Measurements from ENCODE around the gene NCAPG2. TPM values are rescaled to one million over a fixed set of nuclear protein-coding genes. Genes with fewer than 3 reads are reported as not detected.

NCAPG2 gene
- total and polyA plus RNA-seq, 2 of the 13 experiments (the other 11 are each of a cell fraction or from before 2014, with no cell fraction given) = 15.1 to 30.7 TPM

- no peak for TF ChIP-seq ZNF512 (CRISPR knock-in tag; IDR thresholded peaks at IDR 0.05)
- 0 out of 2 replicates have a peak, but pooled peaks have one; percentile 56 for TF ChIP-seq BORCS8-MEF2B (CRISPR knock-in tag; IDR thresholded peaks at IDR 0.05)
- no peak for TF ChIP-seq ZBTB7A (CRISPR knock-in tag; IDR thresholded peaks at IDR 0.05)
- TF ChIP-seq ZC3H13 (CRISPR knock-in tag; IDR thresholded peaks at IDR 0.05) = 0 out of 2 replicates have a peak, but pooled peaks have one; percentile 39
- TF ChIP-seq ZMYM3 (CRISPR knock-in tag; IDR thresholded peaks at IDR 0.05) = peak; percentile 48; the same call in 1 of the 2 replicates
- no peak for TF ChIP-seq HNRNPK (IDR thresholded peaks at IDR 0.05; ENCODE audit: low read depth, low read length, poor library complexity, severe bottlenecking)
- peak; percentile 77 for TF ChIP-seq SKIL (CRISPR knock-in tag; IDR thresholded peaks at IDR 0.05; ENCODE audit: borderline replicate concordance)
- no peak for TF ChIP-seq RFXAP (CRISPR knock-in tag; IDR thresholded peaks at IDR 0.05; ENCODE audit: borderline replicate concordance)
- TF ChIP-seq ARID5B (CRISPR knock-in tag; IDR thresholded peaks at IDR 0.05) = peak; percentile 62
- TF ChIP-seq ATF7-NPFF (CRISPR knock-in tag; IDR thresholded peaks at IDR 0.05; ENCODE audit: low read depth) = no peak
- TF ChIP-seq NCOA2 (CRISPR knock-in tag; IDR thresholded peaks at IDR 0.05) = 0 out of 2 replicates have a peak, but pooled peaks have one; percentile 16
- TF ChIP-seq HMG20B (CRISPR knock-in tag; conservative IDR thresholded peaks at IDR 0.05) = no peak
- TF ChIP-seq TEAD3 (CRISPR knock-in tag; optimal IDR thresholded peaks at IDR 0.05; ENCODE audit: borderline replicate concordance) = peak; percentile 62
- TF ChIP-seq HIC2 (CRISPR knock-in tag; IDR thresholded peaks at IDR 0.05; ENCODE audit: low read depth) = peak; percentile 48; the same call in 1 of the 2 replicates
- peak; percentile 63; the same call in 1 of the 2 replicates for TF ChIP-seq TRIM24 (CRISPR knock-in tag; IDR thresholded peaks at IDR 0.05)
- TF ChIP-seq ZFAT (CRISPR knock-in tag; conservative IDR thresholded peaks at IDR 0.05) = no peak
- no peak for TF ChIP-seq POLR2AphosphoS5 (IDR thresholded peaks at IDR 0.05; ENCODE audit: low read depth, low read length)
- peak; percentile 33; the same call in 1 of the 2 replicates for TF ChIP-seq SPEN (CRISPR knock-in tag; IDR thresholded peaks at IDR 0.05; ENCODE audit: low read depth)
- no peak for TF ChIP-seq CREB1 (IDR thresholded peaks at IDR 0.05)
- 0 out of 2 replicates have a peak, but pooled peaks have one; percentile 41 for TF ChIP-seq CREB1 (CRISPR knock-in tag; IDR thresholded peaks at IDR 0.05)
- no peak for TF ChIP-seq ZBTB21 (CRISPR knock-in tag; IDR thresholded peaks at IDR 0.05)
These were observed 112.7 kb downstream of the NCAPG2 start (continued) for GRCh38 chr7:158591944-158592343.

Measured in HepG2 (cell line).